HUES48 (cell line): ENCODE results near the gene HUS1B.

ENCODE experiments used
- H3K27ac ChIP-seq: one replicate; pipeline ENCODE4 v1.7.0; 2013; ENCODE audit warnings: low read depth, low read length, inconsistent platforms
- H3K27me3 ChIP-seq: 2 replicates; pipeline ENCODE4 v1.6.1; 2013; ENCODE audit warnings: mild to moderate bottlenecking, low read length; ENCODE audit not compliant: control insufficient read depth, insufficient read depth
- H3K36me3 ChIP-seq: 2 replicates; pipeline ENCODE4 v1.6.1; 2013; ENCODE audit warnings: low read length; ENCODE audit not compliant: control insufficient read depth, insufficient read depth
- H3K4me1 ChIP-seq: 2 replicates; pipeline ENCODE4 v1.6.1; 2013; ENCODE audit warnings: mild to moderate bottlenecking, low read length; ENCODE audit not compliant: control insufficient read depth, insufficient read depth
- H3K4me3 ChIP-seq: 2 replicates; pipeline ENCODE4 v1.5.1; 2013; ENCODE audit warnings: mild to moderate bottlenecking, low read depth, low read length
- H3K9ac ChIP-seq: 2 replicates; pipeline ENCODE4 v1.6.1; 2013; ENCODE audit warnings: mild to moderate bottlenecking, low read depth, low read length, moderate library complexity
- H3K9me3 ChIP-seq: 2 replicates; pipeline ENCODE4 v1.6.1; 2013; ENCODE audit warnings: low read length; ENCODE audit not compliant: control insufficient read depth, insufficient read depth

Gene HUS1B

GRCh38 chr6:622462-622861 is 34.4 kb downstream of the HUS1B start:
- Histone ChIP-seq H3K27ac (no peak overlapping the region), H3K9ac (no peak overlapping the region), H3K36me3 (peaks cover 33% of the 10 kb centered on the region), H3K4me1 (peaks cover 28% of the 10 kb centered on the region), H3K27me3 (no peaks in the 10 kb centered on the region), H3K4me3 (no peak overlapping the region), H3K9me3 (no peaks in the 10 kb centered on the region)

GRCh38 chr6:621931-622330 is 35.0 kb downstream of the HUS1B start:
- H3K27ac ChIP-seq, result no peak overlapping the region
- H3K4me1 ChIP-seq, result peaks cover 23% of the 10 kb centered on the region
- H3K36me3 ChIP-seq, result peaks cover 38% of the 10 kb centered on the region

GRCh38 chr6:620950-621349 is 36.0 kb downstream of the HUS1B start:
- Histone ChIP-seq H3K36me3 (peaks cover 40% of the 10 kb centered on the region), H3K4me1 (peaks cover 16% of the 10 kb centered on the region)

More at GRCh38 chr6:621931-622330, 35.0 kb downstream of the HUS1B start:
- Histone ChIP-seq H3K4me3 (no peak overlapping the region), H3K9me3 (no peaks in the 10 kb centered on the region), H3K27me3 (no peaks in the 10 kb centered on the region), H3K9ac (no peak overlapping the region)

GRCh38 chr6:620166-620565 is 36.7 kb downstream of the HUS1B start:
- no peaks in the 10 kb centered on the region for H3K9me3 ChIP-seq
- H3K36me3 ChIP-seq, result peaks cover 47% of the 10 kb centered on the region

More at GRCh38 chr6:620950-621349, 36.0 kb downstream of the HUS1B start:
- no peak overlapping the region for H3K4me3 ChIP-seq
- no peaks in the 10 kb centered on the region for H3K27me3 ChIP-seq
- no peak overlapping the region for H3K27ac ChIP-seq
- no peak overlapping the region for H3K9ac ChIP-seq
- H3K9me3 ChIP-seq, result no peaks in the 10 kb centered on the region

GRCh38 chr6:617456-618100 is 39.3 kb downstream of the HUS1B start:
- no peaks in the 10 kb centered on the region for H3K27me3 ChIP-seq
- no peak overlapping the region for H3K4me3 ChIP-seq
- H3K4me1 ChIP-seq, result no peaks in the 10 kb centered on the region
- no peaks in the 10 kb centered on the region for H3K9me3 ChIP-seq
- no peak overlapping the region for H3K27ac ChIP-seq
- peaks cover 60% of the 10 kb centered on the region for H3K36me3 ChIP-seq
- no peak overlapping the region for H3K9ac ChIP-seq

More at GRCh38 chr6:620166-620565, 36.7 kb downstream of the HUS1B start:
- H3K4me1 ChIP-seq, result peaks cover 9% of the 10 kb centered on the region
- H3K27ac ChIP-seq, result no peak overlapping the region
- H3K4me3 ChIP-seq, result no peak overlapping the region
- no peak overlapping the region for H3K9ac ChIP-seq
- H3K27me3 ChIP-seq, result no peaks in the 10 kb centered on the region

GRCh38 chr6:613981-614380 is 42.9 kb downstream of the HUS1B start:
- H3K9ac ChIP-seq, result no peak overlapping the region
- H3K9me3 ChIP-seq, result no peaks in the 10 kb centered on the region
- no peaks in the 10 kb centered on the region for H3K4me1 ChIP-seq
- H3K4me3 ChIP-seq, result no peak overlapping the region
- no peak overlapping the region for H3K27ac ChIP-seq
- H3K36me3 ChIP-seq, result peaks cover 58% of the 10 kb centered on the region
- no peaks in the 10 kb centered on the region for H3K27me3 ChIP-seq

- Histone ChIP-seq H3K4me3 (no peak overlapping the region), H3K9ac (no peak overlapping the region), H3K9me3 (no peaks in the 10 kb centered on the region), H3K27ac (no peak overlapping the region), H3K4me1 (no peaks in the 10 kb centered on the region), H3K27me3 (no peaks in the 10 kb centered on the region), H3K36me3 (peaks cover 58% of the 10 kb centered on the region)
Observed at GRCh38 chr6:611928-612327, 45.0 kb downstream of the HUS1B start.

- Histone ChIP-seq H3K4me1 (no peaks in the 10 kb centered on the region), H3K9me3 (no peaks in the 10 kb centered on the region), H3K36me3 (peaks cover 64% of the 10 kb centered on the region), H3K27me3 (no peaks in the 10 kb centered on the region), H3K4me3 (no peak overlapping the region), H3K27ac (no peak overlapping the region), H3K9ac (no peak overlapping the region)
Observed at GRCh38 chr6:610882-611281, 46.0 kb downstream of the HUS1B start.

GRCh38 chr6:609905-610304 is 47.0 kb downstream of the HUS1B start:
- Histone ChIP-seq H3K27ac (no peak overlapping the region), H3K4me1 (no peaks in the 10 kb centered on the region), H3K9ac (no peak overlapping the region), H3K4me3 (no peak overlapping the region), H3K9me3 (no peaks in the 10 kb centered on the region), H3K27me3 (no peaks in the 10 kb centered on the region), H3K36me3 (peaks cover 55% of the 10 kb centered on the region)

- Histone ChIP-seq H3K4me3 (no peak overlapping the region), H3K27me3 (no peaks in the 10 kb centered on the region), H3K4me1 (no peaks in the 10 kb centered on the region), H3K27ac (no peak overlapping the region), H3K9me3 (no peaks in the 10 kb centered on the region), H3K36me3 (peaks cover 42% of the 10 kb centered on the region), H3K9ac (no peak overlapping the region)
Observed at GRCh38 chr6:606829-607379, 50.0 kb downstream of the HUS1B start.
